HepG2 (cell line): ENCODE results near the gene FRMD8. TPM values are rescaled to one million over a fixed set of nuclear protein-coding genes. Genes with fewer than 3 reads are reported as not detected.

Experiments
- ATAC-seq: fragments of 200-7000 bp; cut with Tn5 transposase; 3 replicates; pipeline ENCODE4 v1.9.1; 2020; ENCODE audit warnings: mild to moderate bottlenecking, moderate library complexity
- BruUV-seq: library from RNA; stranded (reverse); fragments of 400-500 nt; replicated peaks from 2 replicates; lab custom pipeline; 2021; lab: Mats Ljungman, UMichigan
- CTCF ChIA-PET: fragments of 300-600 bp; formaldehyde crosslinking; extraction: SDS; loops from one replicate; lab custom pipeline; 2021; ENCODE audit warnings: low total read pairs, inconsistent platforms, low intra/inter-chr PET ratio; lab: Yijun Ruan, JAX
- POLR2A ChIA-PET: fragments of 350-600 bp; sonication (Branson Sonifier 250); formaldehyde crosslinking; loops from one replicate; lab custom pipeline; 2020; ENCODE audit warnings: antibody characterized with exemption, inconsistent platforms; lab: Yijun Ruan, JAX
- DNase-seq: peaks from one replicate; pipeline ENCODE4 v3.0.0-alpha.2; 2015; ENCODE audit warnings: low spot score
- FAIRE-seq: peaks from 3 replicates; lab custom pipeline; 2011; peaks lifted over from hg19 to GRCh38; lab: Jason Lieb, UNC
- H2AFZ ChIP-seq: one replicate; pipeline ENCODE4 v1.6.1; 2011; ENCODE audit warnings: low read length, inconsistent platforms
- H3K27ac ChIP-seq: fragments of 300-600 bp; 3 replicates; pipeline ENCODE4 v1.8.0; 2011; ENCODE audit warnings: mixed run types, mild to moderate bottlenecking, mixed read lengths, low read length, inconsistent platforms; ENCODE audit not compliant: insufficient read depth; ENCODE audit errors: extremely low read length
- H3K27me3 ChIP-seq, 2 experiments: fragments of 200-600 bp in 1 of 2; 2 replicates in 1 of 2; 3 replicates in 1 of 2; pipeline versions ENCODE4 v1.6.0 to v1.8.0; 2011; ENCODE audit warnings: low read length in 2 of 2, mild to moderate bottlenecking in 2 of 2, moderate library complexity in 2 of 2, inconsistent platforms in 1 of 2; ENCODE audit not compliant: insufficient read depth in 2 of 2, control insufficient read depth in 1 of 2
- H3K36me3 ChIP-seq, 2 experiments: fragments of 200-600 bp in 1 of 2; replicated peaks in 1 of 2; 2 replicates in 1 of 2; 3 replicates in 1 of 2; pipeline versions ENCODE4 v1.5.1 to v1.8.0; 2011; ENCODE audit warnings: low read length in 2 of 2, inconsistent platforms in 1 of 2; ENCODE audit not compliant: insufficient read depth in 2 of 2, control insufficient read depth in 1 of 2
- H3K4me1 ChIP-seq: 2 replicates; pipeline ENCODE4 v1.5.1; 2012; ENCODE audit warnings: low read length, inconsistent platforms; ENCODE audit not compliant: insufficient read depth
- H3K4me2 ChIP-seq: 2 replicates; pipeline ENCODE4 v1.6.0; 2011; ENCODE audit warnings: low read depth, low read length, inconsistent platforms
- H3K4me3 ChIP-seq, 3 experiments: fragments of 200-600 bp in 1 of 3; sonication (generic), shearing (Covaris generic) in 1 of 3; replicated peaks in 1 of 3; 2 replicates each; pipeline ENCODE4 v1.5.1; 2011 to 2016; ENCODE audit warnings: low read length in 3 of 3, inconsistent platforms in 2 of 3, low read depth in 2 of 3, mild to moderate bottlenecking in 2 of 3, control low read depth in 1 of 3, mixed read lengths in 1 of 3; ENCODE audit not compliant: insufficient read depth in 1 of 3
- H3K79me2 ChIP-seq: one replicate; pipeline ENCODE4 v1.6.1; 2011; ENCODE audit warnings: low read length, inconsistent platforms; ENCODE audit not compliant: insufficient read depth
- H3K9ac ChIP-seq: 2 replicates; pipeline ENCODE4 v1.6.0; 2011; ENCODE audit warnings: mild to moderate bottlenecking, low read depth, low read length, inconsistent platforms; ENCODE audit not compliant: insufficient read depth
- H3K9me3 ChIP-seq: 2 replicates; pipeline ENCODE4 v1.5.1; 2012; ENCODE audit warnings: mild to moderate bottlenecking, low read length
- H4K20me1 ChIP-seq: 2 replicates; pipeline ENCODE4 v1.6.0; 2011; ENCODE audit warnings: inconsistent platforms, mild to moderate bottlenecking, low read length, moderate library complexity; ENCODE audit not compliant: insufficient read depth
- AGO2 ChIP-seq: fragments of 200-400 bp; formaldehyde crosslinking; optimal IDR thresholded peaks from 2 replicates; pipeline ENCODE3; 2017; ENCODE audit warnings: mild to moderate bottlenecking, low read depth, low read length, moderate library complexity
- EP300 ChIP-seq, 3 experiments: sonication (generic) in 1 of 3; formaldehyde crosslinking in 1 of 3; IDR thresholded peaks; 2 replicates each; pipeline versions ENCODE4 v1.5.1 to v1.6.1; 2011 to 2020; ENCODE audit warnings: low read depth in 2 of 3, low read length in 2 of 3, borderline replicate concordance in 1 of 3, improper control_type of control experiment in 1 of 3, mild to moderate bottlenecking in 1 of 3, missing genetic modification reagents in 1 of 3, moderate library complexity in 1 of 3
- HCFC1 ChIP-seq: fragments of 150-350 bp; IDR thresholded peaks from 2 replicates; pipeline ENCODE4 v1.6.1; 2014; ENCODE audit warnings: low read depth, low read length
- NR2C2 ChIP-seq: sonication (generic); formaldehyde crosslinking; IDR thresholded peaks from 2 replicates; pipeline ENCODE4 v1.4.0; 2020; ENCODE audit warnings: missing genetic modification reagents, mild to moderate bottlenecking, moderate library complexity, borderline replicate concordance
- POLR2A ChIP-seq, 2 experiments: IDR thresholded peaks; 2 replicates each; pipeline ENCODE4 v1.6.1; 2011; ENCODE audit warnings: low read depth in 2 of 2, low read length in 2 of 2, mild to moderate bottlenecking in 1 of 2, moderate library complexity in 1 of 2; ENCODE audit not compliant: insufficient read depth in 1 of 2
- POLR2G ChIP-seq: fragments of 200-400 bp; formaldehyde crosslinking; IDR thresholded peaks from 2 replicates; pipeline ENCODE4 v1.6.1; 2018; ENCODE audit warnings: mild to moderate bottlenecking, low read depth, low read length, moderate library complexity
- RBFOX2 ChIP-seq: fragments of 200-400 bp; formaldehyde crosslinking; IDR thresholded peaks from 2 replicates; pipeline ENCODE4 v1.6.1; 2017; ENCODE audit warnings: low read depth, mild to moderate bottlenecking, low read length
- RBM22 ChIP-seq: fragments of 200-400 bp; formaldehyde crosslinking; optimal IDR thresholded peaks from 2 replicates; pipeline ENCODE3; 2017; ENCODE audit warnings: mild to moderate bottlenecking, low read length, moderate library complexity
- ZNF414 ChIP-seq: sonication (generic); formaldehyde crosslinking; IDR thresholded peaks from 2 replicates; pipeline ENCODE4 v1.5.0; 2020; ENCODE audit warnings: missing genetic modification reagents
- ZNF597 ChIP-seq: sonication (generic); formaldehyde crosslinking; IDR thresholded peaks from 2 replicates; pipeline ENCODE4 v1.5.0; 2020; ENCODE audit warnings: missing genetic modification reagents
- whole genome bisulfite sequencing: methylation state at CpG from one replicate; pipeline ENCODE4 v1.1.6; 2017; ENCODE audit warnings: low lambda C conversion rate; 5-methylcytosine and 5-hydroxymethylcytosine counted together
- in situ Hi-C: cut with HindIII; loops from 2 replicates; pipeline ENCODE4 v1.10.0; 2017; ENCODE audit warnings: low pct_unique_long_range_greater_than_20kb; ENCODE audit not compliant: extremely low pct_ligation_motif_present
- intact Hi-C: fragments of 100-400 bp; cut with micrococcal nuclease; formaldehyde crosslinking; loops from one replicate; pipeline ENCODE4 v1.10.0; 2022; ENCODE audit not compliant: unreplicated experiment
- polyA plus RNA-seq, 8 experiments: library from polyadenylated mRNA; depleted of rRNA in 3 of 8; stranded (reverse) in 7 of 8; unstranded in 1 of 8; fragments of >200 nt; fragmentation: Illumina TruSeq in 4 of 8; extraction: Trizol in 4 of 8; gene quantifications; 2 replicates each; pipeline versions ENCODE4 v1.2.1 to v1.2.3, GENCODE V29; 2011 to 2016; ENCODE audit warnings: low read depth in 4 of 8, missing spikeins in 1 of 8, mixed read lengths in 1 of 8; ENCODE audit not compliant: insufficient read depth in 1 of 8
- total RNA-seq, 5 experiments: library from RNA; depleted of rRNA; stranded (reverse); fragments of >200 nt; fragmentation: Illumina TruSeq; extraction: Trizol; gene quantifications; 2 replicates each; pipeline ENCODE4 v1.2.3, GENCODE V29; 2016; ENCODE audit warnings: low read depth in 1 of 5
- TF ChIP-seq, protein P1 (sequence below): sonication (generic); formaldehyde crosslinking; IDR thresholded peaks from 2 replicates; pipeline ENCODE4 v1.4.0; 2020; ENCODE audit warnings: missing genetic modification reagents
- TF ChIP-seq, protein P2 (sequence below): sonication (generic); formaldehyde crosslinking; IDR thresholded peaks from 2 replicates; pipeline ENCODE4 v1.4.0; 2020; ENCODE audit warnings: mild to moderate bottlenecking, low read depth, missing genetic modification reagents
- TF ChIP-seq, protein P3 (sequence below): sonication (generic); formaldehyde crosslinking; IDR thresholded peaks from 2 replicates; pipeline ENCODE4 v1.5.0; 2020; ENCODE audit warnings: mild to moderate bottlenecking, missing genetic modification reagents

Gene FRMD8
- total and polyA plus RNA-seq, 2 of the 13 experiments (the other 11 are each of a cell fraction or from before 2014, with no cell fraction given) = 5.8 to 20.6 TPM

GRCh38 chr11:65439331-65440181 is 53.1 kb downstream of the FRMD8 start:
- Histone ChIP-seq H3K27me3 (no peaks in the 10 kb centered on the region), H3K79me2 (peaks cover 29% of the 10 kb centered on the region), H3K4me1 (peaks cover 88% of the 10 kb centered on the region), H3K27ac (no peak overlapping the region), H4K20me1 (peaks cover 97% of the 10 kb centered on the region), H3K9ac (no peak overlapping the region), H3K4me3 (no peak overlapping the region), H2AFZ (no peak overlapping the region), H3K4me2 (no peak overlapping the region), H3K9me3 (no peaks in the 10 kb centered on the region), H3K36me3 (peaks cover 2 to 48% of the 10 kb centered on the region in 2 experiments; a peak in 3 of 5 replicates)
- in situ Hi-C loops (no loop called here), intact Hi-C loops (no loop called here)
- FAIRE-seq (no peak), ATAC-seq (no peak), DNase-seq (no peak)
- ChIA-PET POLR2A (interaction anchor here (1.0 kb wide), 1 partner anchor 16 kb away, joined by 3 read pairs; no protein-coding TSS in a partner anchor), CTCF (no interaction called here)
- TSS peak; percentile 7 for BruUV-seq
- 92% methylated on average over 7 of the region's 7 CpGs for WGBS
- TF ChIP-seq EP300 (IDR thresholded peaks at IDR 0.05; ENCODE audit: low read depth in 2 of 2, low read length in 2 of 2) = no peak
- TF ChIP-seq EP300 (CRISPR knock-in tag; IDR thresholded peaks at IDR 0.05; ENCODE audit: borderline replicate concordance) = no peak
- peak in 1 of 2 experiments; percentile 33; a peak in 3 of 4 replicates for TF ChIP-seq POLR2A (IDR thresholded peaks at IDR 0.05; ENCODE audit: insufficient read depth in 1 of 2, low read depth in 2 of 2, low read length in 2 of 2)
- TF ChIP-seq AGO2 = peak; percentile 63
- no peak for TF ChIP-seq HCFC1
- TF ChIP-seq NR2C2 = no peak
- TF ChIP-seq ZNF414 (CRISPR knock-in tag) = 0 out of 2 replicates have a peak, but pooled peaks have one; percentile 33
- TF ChIP-seq ZNF597 (CRISPR knock-in tag) = no peak
- peak; percentile 57 for TF ChIP-seq POLR2G
- TF ChIP-seq, protein P1, sequence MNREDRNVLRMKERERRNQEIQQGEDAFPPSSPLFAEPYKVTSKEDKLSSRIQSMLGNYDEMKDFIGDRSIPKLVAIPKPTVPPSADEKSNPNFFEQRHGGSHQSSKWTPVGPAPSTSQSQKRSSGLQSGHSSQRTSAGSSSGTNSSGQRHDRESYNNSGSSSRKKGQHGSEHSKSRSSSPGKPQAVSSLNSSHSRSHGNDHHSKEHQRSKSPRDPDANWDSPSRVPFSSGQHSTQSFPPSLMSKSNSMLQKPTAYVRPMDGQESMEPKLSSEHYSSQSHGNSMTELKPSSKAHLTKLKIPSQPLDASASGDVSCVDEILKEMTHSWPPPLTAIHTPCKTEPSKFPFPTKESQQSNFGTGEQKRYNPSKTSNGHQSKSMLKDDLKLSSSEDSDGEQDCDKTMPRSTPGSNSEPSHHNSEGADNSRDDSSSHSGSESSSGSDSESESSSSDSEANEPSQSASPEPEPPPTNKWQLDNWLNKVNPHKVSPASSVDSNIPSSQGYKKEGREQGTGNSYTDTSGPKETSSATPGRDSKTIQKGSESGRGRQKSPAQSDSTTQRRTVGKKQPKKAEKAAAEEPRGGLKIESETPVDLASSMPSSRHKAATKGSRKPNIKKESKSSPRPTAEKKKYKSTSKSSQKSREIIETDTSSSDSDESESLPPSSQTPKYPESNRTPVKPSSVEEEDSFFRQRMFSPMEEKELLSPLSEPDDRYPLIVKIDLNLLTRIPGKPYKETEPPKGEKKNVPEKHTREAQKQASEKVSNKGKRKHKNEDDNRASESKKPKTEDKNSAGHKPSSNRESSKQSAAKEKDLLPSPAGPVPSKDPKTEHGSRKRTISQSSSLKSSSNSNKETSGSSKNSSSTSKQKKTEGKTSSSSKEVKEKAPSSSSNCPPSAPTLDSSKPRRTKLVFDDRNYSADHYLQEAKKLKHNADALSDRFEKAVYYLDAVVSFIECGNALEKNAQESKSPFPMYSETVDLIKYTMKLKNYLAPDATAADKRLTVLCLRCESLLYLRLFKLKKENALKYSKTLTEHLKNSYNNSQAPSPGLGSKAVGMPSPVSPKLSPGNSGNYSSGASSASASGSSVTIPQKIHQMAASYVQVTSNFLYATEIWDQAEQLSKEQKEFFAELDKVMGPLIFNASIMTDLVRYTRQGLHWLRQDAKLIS = peak; percentile 34; the same call in 1 of the 2 replicates
- TF ChIP-seq, protein P2, sequence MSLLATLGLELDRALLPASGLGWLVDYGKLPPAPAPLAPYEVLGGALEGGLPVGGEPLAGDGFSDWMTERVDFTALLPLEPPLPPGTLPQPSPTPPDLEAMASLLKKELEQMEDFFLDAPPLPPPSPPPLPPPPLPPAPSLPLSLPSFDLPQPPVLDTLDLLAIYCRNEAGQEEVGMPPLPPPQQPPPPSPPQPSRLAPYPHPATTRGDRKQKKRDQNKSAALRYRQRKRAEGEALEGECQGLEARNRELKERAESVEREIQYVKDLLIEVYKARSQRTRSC (CRISPR knock-in tag) = no peak
- TF ChIP-seq RBM22 = peak; percentile 74
- TF ChIP-seq RBFOX2 = peak; percentile 74
- TF ChIP-seq, protein P3, sequence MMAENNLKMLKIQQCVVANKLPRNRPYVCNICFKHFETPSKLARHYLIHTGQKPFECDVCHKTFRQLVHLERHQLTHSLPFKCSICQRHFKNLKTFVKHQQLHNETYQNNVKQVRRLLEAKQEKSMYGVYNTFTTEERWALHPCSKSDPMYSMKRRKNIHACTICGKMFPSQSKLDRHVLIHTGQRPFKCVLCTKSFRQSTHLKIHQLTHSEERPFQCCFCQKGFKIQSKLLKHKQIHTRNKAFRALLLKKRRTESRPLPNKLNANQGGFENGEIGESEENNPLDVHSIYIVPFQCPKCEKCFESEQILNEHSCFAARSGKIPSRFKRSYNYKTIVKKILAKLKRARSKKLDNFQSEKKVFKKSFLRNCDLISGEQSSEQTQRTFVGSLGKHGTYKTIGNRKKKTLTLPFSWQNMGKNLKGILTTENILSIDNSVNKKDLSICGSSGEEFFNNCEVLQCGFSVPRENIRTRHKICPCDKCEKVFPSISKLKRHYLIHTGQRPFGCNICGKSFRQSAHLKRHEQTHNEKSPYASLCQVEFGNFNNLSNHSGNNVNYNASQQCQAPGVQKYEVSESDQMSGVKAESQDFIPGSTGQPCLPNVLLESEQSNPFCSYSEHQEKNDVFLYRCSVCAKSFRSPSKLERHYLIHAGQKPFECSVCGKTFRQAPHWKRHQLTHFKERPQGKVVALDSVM (CRISPR knock-in tag) = peak; percentile 62; the same call in 1 of the 2 replicates
